HepG2 (cell line): Measurements from ENCODE around the gene TRIM58.

Experiments
- BRF2 ChIP-seq: sonication (generic); formaldehyde crosslinking; IDR thresholded peaks from 2 replicates; pipeline ENCODE4 v1.8.1; 2022; ENCODE audit warnings: mild to moderate bottlenecking, missing genetic modification reagents
- CEBPB ChIP-seq: IDR thresholded peaks from 2 replicates; pipeline ENCODE4 v1.6.1; 2011; ENCODE audit warnings: low read depth, low read length, improper control_type of control experiment, borderline replicate concordance
- ESRRA ChIP-seq: sonication (generic); formaldehyde crosslinking; IDR thresholded peaks from 2 replicates; pipeline ENCODE4 v1.5.1; 2020; ENCODE audit warnings: mild to moderate bottlenecking, low read depth, missing genetic modification reagents
- SIN3A ChIP-seq: IDR thresholded peaks from 2 replicates; pipeline ENCODE4 v1.6.1; 2011; ENCODE audit warnings: low read depth, mild to moderate bottlenecking, control low read depth, low read length, borderline replicate concordance
- ZNF672 ChIP-seq: sonication (generic); formaldehyde crosslinking; IDR thresholded peaks from 2 replicates; pipeline ENCODE4 v1.8.1; 2022; ENCODE audit warnings: missing genetic modification reagents
- TF ChIP-seq, protein P1 (sequence below): sonication (generic); formaldehyde crosslinking; IDR thresholded peaks from 2 replicates; pipeline ENCODE4 v1.4.0; 2020; ENCODE audit warnings: mild to moderate bottlenecking, missing genetic modification reagents
- TF ChIP-seq, protein P2 (sequence below): sonication (generic); formaldehyde crosslinking; IDR thresholded peaks from 2 replicates; pipeline ENCODE4 v1.5.0; 2020; ENCODE audit warnings: mild to moderate bottlenecking, missing genetic modification reagents, moderate library complexity

- TF ChIP-seq, protein P1, sequence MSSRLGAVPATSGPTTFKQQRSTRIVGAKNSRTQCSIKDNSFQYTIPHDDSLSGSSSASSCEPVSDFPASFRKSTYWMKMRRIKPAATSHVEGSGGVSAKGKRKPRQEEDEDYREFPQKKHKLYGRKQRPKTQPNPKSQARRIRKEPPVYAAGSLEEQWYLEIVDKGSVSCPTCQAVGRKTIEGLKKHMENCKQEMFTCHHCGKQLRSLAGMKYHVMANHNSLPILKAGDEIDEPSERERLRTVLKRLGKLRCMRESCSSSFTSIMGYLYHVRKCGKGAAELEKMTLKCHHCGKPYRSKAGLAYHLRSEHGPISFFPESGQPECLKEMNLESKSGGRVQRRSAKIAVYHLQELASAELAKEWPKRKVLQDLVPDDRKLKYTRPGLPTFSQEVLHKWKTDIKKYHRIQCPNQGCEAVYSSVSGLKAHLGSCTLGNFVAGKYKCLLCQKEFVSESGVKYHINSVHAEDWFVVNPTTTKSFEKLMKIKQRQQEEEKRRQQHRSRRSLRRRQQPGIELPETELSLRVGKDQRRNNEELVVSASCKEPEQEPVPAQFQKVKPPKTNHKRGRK (CRISPR knock-in tag): no peak
- TF ChIP-seq SIN3A (no peak), ZNF672 (CRISPR knock-in tag) (no peak), BRF2 (no peak), CEBPB (no peak), ESRRA (no peak)
- TF ChIP-seq, protein P2, sequence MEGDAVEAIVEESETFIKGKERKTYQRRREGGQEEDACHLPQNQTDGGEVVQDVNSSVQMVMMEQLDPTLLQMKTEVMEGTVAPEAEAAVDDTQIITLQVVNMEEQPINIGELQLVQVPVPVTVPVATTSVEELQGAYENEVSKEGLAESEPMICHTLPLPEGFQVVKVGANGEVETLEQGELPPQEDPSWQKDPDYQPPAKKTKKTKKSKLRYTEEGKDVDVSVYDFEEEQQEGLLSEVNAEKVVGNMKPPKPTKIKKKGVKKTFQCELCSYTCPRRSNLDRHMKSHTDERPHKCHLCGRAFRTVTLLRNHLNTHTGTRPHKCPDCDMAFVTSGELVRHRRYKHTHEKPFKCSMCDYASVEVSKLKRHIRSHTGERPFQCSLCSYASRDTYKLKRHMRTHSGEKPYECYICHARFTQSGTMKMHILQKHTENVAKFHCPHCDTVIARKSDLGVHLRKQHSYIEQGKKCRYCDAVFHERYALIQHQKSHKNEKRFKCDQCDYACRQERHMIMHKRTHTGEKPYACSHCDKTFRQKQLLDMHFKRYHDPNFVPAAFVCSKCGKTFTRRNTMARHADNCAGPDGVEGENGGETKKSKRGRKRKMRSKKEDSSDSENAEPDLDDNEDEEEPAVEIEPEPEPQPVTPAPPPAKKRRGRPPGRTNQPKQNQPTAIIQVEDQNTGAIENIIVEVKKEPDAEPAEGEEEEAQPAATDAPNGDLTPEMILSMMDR (CRISPR knock-in tag): no peak
Measured at GRCh38 chr1:247908766-247909165, 51.8 kb downstream of the TRIM58 start.
